B cell (primary cell): ENCODE data around the gene ARHGAP15.

ENCODE experiments used
- EZH2 ChIP-seq: IDR thresholded peaks from 2 replicates; pipeline ENCODE4 v1.6.1; 2012; ENCODE audit warnings: borderline replicate concordance, low read depth, mild to moderate bottlenecking, moderate library complexity, low read length; ENCODE audit not compliant: insufficient read depth, poor library complexity, severe bottlenecking
- TF ChIP-seq, protein P1 (sequence below): fragments of 200-600 bp; IDR thresholded peaks from one replicate; pipeline ENCODE4 v1.8.0; 2022; ENCODE audit warnings: antibody characterized with exemption, mild to moderate bottlenecking

DNA sequence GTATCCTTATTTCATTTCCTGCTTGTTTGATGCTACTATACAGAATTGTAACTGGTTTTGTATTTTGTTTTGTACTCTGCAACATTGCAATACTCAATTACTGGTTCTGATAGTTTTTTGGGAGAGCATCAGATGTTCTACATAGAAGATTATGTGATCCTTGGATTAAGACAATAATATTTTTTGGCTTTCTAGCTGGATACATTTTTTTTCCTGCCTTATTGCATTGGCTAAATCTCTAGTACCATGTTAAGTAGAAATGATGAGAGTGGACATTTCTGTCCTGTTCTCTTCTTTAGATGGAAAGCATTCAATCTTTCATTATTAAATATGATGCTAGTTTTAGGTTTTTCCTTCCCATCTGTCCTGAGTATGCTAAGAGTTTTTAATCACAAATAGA, 523.5 kb downstream of the ARHGAP15 start:
- TF ChIP-seq, protein P1, sequence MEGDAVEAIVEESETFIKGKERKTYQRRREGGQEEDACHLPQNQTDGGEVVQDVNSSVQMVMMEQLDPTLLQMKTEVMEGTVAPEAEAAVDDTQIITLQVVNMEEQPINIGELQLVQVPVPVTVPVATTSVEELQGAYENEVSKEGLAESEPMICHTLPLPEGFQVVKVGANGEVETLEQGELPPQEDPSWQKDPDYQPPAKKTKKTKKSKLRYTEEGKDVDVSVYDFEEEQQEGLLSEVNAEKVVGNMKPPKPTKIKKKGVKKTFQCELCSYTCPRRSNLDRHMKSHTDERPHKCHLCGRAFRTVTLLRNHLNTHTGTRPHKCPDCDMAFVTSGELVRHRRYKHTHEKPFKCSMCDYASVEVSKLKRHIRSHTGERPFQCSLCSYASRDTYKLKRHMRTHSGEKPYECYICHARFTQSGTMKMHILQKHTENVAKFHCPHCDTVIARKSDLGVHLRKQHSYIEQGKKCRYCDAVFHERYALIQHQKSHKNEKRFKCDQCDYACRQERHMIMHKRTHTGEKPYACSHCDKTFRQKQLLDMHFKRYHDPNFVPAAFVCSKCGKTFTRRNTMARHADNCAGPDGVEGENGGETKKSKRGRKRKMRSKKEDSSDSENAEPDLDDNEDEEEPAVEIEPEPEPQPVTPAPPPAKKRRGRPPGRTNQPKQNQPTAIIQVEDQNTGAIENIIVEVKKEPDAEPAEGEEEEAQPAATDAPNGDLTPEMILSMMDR = no peak
- TF ChIP-seq EZH2 = no peak
